Embryonic facial prominence (tissue), 1 donor: Measurements from ENCODE around the gene PRRT2.

Source experiments
- DNase-seq: peaks from one replicate; pipeline ENCODE4 v3.0.0-alpha.2; 2016; ENCODE audit errors: extremely low spot score

The PRRT2 gene

DNA sequence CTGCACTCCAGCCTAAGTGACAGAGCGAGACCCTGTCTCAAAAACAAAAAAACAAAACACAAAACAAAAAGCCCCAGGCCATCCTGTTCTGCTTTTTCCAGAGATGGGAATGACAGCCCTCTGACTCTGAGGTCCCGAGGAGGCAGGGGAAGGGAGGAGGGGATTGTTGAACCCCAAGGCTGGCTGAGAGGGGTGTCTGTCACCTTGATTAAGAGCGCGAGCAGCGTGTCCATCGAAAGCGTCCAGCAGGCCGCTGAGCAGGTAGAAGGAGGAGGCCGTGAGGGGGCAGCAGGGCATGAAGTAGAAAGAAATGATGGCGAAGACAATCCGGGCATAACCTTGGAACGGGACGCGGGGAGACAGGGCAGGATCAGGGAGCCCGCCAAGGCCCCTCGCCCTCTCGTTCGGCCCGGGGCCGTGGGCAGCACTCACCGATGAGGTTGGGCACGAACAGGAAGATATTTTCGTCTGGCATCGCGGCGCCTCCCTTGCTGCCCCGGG, 50.4 kb downstream of the PRRT2 start:
- no peak for DNase-seq

DNA sequence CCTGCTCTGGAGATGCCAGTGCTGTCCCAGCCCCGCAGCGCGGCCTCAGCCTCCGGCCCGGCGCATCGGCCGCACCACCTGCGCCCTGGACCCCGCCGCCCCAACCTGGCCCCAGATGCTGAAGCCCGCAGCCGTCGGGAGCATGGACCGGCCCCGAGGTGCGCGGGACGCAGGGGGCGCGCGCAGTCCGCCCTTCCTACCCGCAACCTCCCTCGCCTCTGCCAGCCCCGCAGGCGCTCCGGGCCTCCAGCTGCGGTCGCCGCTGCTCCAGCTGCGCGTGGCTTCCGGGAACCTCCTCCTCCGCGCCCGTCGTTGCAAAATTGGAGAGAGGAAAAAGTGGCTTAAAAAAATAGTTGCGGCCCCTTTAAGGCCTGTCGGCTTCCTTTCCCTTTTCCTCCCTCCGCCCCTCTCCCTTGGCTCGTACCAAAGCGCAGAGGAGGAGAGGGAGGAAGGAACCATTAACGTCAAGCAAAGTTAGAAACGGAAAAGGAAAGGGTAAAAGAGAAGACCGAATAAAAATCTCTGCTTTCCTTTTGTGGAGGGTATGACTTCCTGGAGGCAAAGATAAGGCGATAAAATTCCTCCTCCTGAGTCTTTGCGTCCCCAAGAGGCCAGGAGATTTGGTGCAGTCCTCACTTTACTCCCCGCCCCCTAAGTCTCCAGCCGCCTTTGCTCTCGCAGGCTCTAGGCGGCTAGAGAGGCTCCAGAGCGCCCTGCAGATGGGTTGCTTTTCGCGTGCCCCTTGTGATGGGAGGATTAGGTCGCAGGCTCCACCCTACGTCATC, 51.1 kb downstream of the PRRT2 start, which contains the start of gene CDIPT:
CDIPT (minus strand) TSS at position 343 of the 785 bp plus-strand sequence. CDS start 369 bp downstream, outside the sequence.
- DNase-seq: peak; percentile 96

- DNase-seq: no peak
Observed at GRCh38 chr16:29863669-29863984, 51.6 kb downstream of the PRRT2 start.

DNA sequence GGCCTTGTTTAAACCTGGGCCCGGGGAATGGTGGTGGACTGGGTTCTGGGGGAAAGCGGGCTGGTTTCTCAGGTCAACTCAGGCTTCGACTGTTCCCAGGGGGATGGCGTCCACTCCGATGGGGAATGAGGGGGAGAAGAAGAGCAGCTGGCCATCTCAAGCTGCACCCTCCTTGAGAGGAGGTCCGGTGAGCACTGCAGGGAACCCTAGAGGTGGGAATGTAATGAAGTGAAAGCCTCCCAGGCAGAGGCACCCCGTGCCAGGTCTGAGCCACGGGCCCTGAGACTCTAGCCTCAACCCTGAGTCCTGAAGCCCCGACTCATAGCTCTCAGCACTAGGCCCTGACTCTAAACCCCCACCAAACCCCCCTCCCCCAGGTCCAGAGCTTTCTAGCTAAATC, 52.2 kb downstream of the PRRT2 start:
- DNase-seq: no peak
